HUES6 (cell line): ENCODE data around the gene MEGF11.

Source experiments
- H3K27ac ChIP-seq: 2 replicates; pipeline ENCODE4 v1.7.0; 2013; ENCODE audit warnings: low read depth, mild to moderate bottlenecking, low read length, inconsistent platforms
- H3K27me3 ChIP-seq: 2 replicates; pipeline ENCODE4 v1.6.1; 2013; ENCODE audit warnings: low read length; ENCODE audit not compliant: control insufficient read depth, insufficient read depth
- H3K36me3 ChIP-seq: 2 replicates; pipeline ENCODE4 v1.6.1; 2013; ENCODE audit warnings: low read length; ENCODE audit not compliant: control insufficient read depth, insufficient read depth
- H3K4me1 ChIP-seq: 2 replicates; pipeline ENCODE4 v1.6.1; 2013; ENCODE audit warnings: low read length; ENCODE audit not compliant: control insufficient read depth, insufficient read depth
- H3K4me3 ChIP-seq: 2 replicates; pipeline ENCODE4 v1.5.1; 2013; ENCODE audit warnings: low read depth, low read length
- H3K9ac ChIP-seq: one replicate; pipeline ENCODE4 v1.6.1; 2013; ENCODE audit warnings: mild to moderate bottlenecking, low read length
- H3K9me3 ChIP-seq: 2 replicates; pipeline ENCODE4 v1.6.1; 2013; ENCODE audit warnings: low read depth, low read length; ENCODE audit not compliant: control insufficient read depth, insufficient read depth

The MEGF11 gene

DNA sequence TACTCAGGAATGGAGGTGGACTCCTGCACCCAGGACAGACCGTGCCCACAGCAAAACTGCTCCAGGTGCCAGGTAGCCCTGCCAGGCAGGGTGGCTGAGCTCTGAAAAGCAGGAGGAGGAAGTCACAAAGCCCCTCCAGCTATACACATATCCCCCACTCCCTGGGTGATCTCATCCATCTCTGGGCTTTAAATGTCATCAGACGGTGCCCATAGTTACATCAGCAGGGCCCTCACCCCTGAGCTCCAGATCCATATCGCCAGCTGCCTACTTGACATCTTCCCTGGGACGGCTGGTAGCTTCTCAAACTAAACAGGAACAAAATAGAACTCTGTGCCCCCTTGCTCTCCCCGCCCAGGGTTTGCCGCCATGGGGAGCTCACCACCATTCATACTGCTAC, 87.7 kb downstream of the MEGF11 start:
- Histone ChIP-seq H3K4me3 (no peak overlapping the region), H3K9ac (no peak overlapping the region)

DNA sequence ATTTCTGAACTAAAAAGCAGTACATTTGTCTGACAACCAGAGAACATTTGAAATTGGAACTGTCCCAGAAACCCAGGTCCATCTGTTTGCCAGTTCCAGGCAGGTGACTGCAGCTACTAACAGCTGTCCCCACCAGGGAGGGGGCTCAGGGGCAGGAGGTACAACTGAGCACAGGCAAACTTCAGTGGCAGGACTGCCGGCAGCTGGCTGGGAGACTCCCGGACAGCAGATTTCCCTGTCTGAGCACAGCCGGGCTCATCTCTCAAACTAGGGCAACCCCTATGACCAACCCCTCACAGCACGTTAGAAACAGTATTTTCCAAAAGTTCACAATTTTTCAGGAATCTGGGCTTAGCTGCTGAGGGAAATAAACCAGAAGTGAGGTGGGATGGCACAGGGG, 88.8 kb downstream of the MEGF11 start:
- H3K36me3 ChIP-seq, result no peaks in the 10 kb centered on the region
- H3K27ac ChIP-seq, result no peak overlapping the region
- H3K9ac ChIP-seq, result no peak overlapping the region
- no peaks in the 10 kb centered on the region for H3K9me3 ChIP-seq
- no peak overlapping the region for H3K4me3 ChIP-seq
- H3K27me3 ChIP-seq, result no peaks in the 10 kb centered on the region
- H3K4me1 ChIP-seq, result peaks cover 7% of the 10 kb centered on the region; the same call in 1 of the 2 replicates

More for the DNA sequence above, 87.7 kb downstream of the MEGF11 start:
- Histone ChIP-seq H3K9me3 (no peaks in the 10 kb centered on the region), H3K27ac (no peak overlapping the region), H3K4me1 (peaks cover 7% of the 10 kb centered on the region; the same call in 1 of the 2 replicates), H3K27me3 (no peaks in the 10 kb centered on the region), H3K36me3 (no peaks in the 10 kb centered on the region)

DNA sequence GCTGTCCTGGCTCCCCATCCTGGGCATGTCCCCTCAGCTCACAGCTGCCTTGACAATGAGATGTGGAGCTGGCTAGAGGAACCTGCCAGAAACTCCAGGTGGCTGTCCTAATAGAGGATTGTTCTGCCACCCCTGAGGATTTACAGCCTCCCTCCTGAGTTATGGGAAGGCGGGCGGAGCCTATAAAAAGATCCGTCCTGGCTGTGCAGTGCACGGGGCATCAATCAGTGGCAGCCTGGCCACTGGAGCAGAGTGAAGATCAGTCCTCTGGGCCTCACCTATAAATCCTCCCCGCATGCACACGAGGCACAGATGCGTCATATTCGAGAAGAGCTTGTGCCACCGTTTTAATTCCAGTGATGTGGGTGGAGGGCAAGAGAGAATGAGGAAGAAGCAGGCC, 90.0 kb downstream of the MEGF11 start:
- H3K4me3 ChIP-seq, result no peak overlapping the region
- no peak overlapping the region for H3K9ac ChIP-seq
- H3K27ac ChIP-seq, result no peak overlapping the region
- H3K4me1 ChIP-seq, result peaks cover 7% of the 10 kb centered on the region; the same call in 1 of the 2 replicates
- H3K27me3 ChIP-seq, result no peaks in the 10 kb centered on the region
- H3K9me3 ChIP-seq, result no peaks in the 10 kb centered on the region
- no peaks in the 10 kb centered on the region for H3K36me3 ChIP-seq

DNA sequence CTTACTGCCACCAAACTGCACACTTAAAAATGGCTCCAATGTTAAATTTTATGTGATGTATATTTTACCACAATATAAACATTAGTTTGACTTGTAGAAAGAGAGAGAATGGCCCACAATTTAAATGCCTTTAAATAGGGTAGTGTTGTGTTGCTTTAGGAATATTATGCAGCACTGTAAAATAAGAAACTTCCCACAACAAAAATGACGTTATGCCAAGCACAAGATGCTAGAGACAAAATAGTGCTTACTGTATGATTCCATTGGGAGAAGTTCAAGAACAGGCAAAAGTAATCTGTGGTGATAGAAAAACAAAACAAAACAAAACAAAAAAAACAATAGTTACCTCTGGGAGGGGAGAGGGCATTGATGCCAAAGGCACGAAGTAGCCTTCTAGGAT, 91.3 kb downstream of the MEGF11 start:
- Histone ChIP-seq H3K27ac (no peak overlapping the region), H3K27me3 (no peaks in the 10 kb centered on the region), H3K9me3 (no peaks in the 10 kb centered on the region), H3K4me1 (no peaks in the 10 kb centered on the region), H3K9ac (no peak overlapping the region), H3K4me3 (no peak overlapping the region), H3K36me3 (no peaks in the 10 kb centered on the region)

DNA sequence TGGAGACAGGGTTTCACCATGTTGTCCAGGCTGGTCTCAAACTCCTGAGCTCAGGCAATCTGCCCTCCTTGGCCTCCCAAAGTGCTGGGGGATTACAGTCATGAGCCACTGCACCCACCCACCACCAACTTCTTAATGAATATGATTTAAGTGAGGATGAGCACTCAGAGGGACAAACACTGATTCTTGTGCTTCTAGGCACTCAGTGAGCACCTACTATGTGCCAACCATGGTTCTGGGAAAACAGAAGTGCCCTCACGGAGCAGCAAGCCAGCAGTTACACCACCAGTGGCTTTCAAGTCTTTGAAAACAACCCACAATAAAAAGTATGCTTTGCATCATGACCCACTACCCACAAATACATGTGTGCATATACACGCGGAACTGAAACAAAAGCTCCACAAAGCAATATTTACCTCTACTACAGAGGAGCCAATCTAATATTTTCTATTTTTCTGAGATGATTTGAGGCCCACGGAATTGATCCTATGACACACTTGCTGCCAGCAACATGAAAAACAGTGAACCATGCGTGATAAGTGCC, 91.9 kb downstream of the MEGF11 start:
- H3K4me3 ChIP-seq, result no peak overlapping the region
- no peaks in the 10 kb centered on the region for H3K4me1 ChIP-seq
- no peak overlapping the region for H3K9ac ChIP-seq
- no peaks in the 10 kb centered on the region for H3K36me3 ChIP-seq
- no peaks in the 10 kb centered on the region for H3K9me3 ChIP-seq
- H3K27me3 ChIP-seq, result no peaks in the 10 kb centered on the region
- H3K27ac ChIP-seq, result no peak overlapping the region

DNA sequence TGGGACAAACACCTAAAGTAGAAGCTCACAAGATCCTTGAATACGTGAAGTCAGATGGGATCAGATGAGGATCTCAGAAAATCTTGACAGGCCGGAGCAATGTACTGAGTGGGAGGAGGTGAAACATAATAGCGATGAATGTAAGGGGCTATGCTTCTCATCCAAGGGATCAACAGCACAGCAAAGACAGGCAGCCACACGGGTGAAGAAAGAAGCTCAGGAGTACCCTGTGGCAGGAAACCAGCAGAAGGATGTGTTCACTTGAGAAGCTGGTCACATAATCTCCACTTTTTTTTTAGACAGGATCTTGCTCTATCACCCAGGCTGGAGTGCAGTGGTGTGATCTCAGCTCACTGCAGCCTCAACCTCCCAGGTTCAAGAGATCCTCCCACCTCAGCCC, 92.4 kb downstream of the MEGF11 start:
- no peaks in the 10 kb centered on the region; the same call in 1 of the 2 replicates for H3K27me3 ChIP-seq
- H3K36me3 ChIP-seq, result no peaks in the 10 kb centered on the region
- H3K27ac ChIP-seq, result no peak overlapping the region
- no peaks in the 10 kb centered on the region for H3K4me1 ChIP-seq
- no peak overlapping the region for H3K4me3 ChIP-seq
- no peaks in the 10 kb centered on the region for H3K9me3 ChIP-seq
- H3K9ac ChIP-seq, result no peak overlapping the region

DNA sequence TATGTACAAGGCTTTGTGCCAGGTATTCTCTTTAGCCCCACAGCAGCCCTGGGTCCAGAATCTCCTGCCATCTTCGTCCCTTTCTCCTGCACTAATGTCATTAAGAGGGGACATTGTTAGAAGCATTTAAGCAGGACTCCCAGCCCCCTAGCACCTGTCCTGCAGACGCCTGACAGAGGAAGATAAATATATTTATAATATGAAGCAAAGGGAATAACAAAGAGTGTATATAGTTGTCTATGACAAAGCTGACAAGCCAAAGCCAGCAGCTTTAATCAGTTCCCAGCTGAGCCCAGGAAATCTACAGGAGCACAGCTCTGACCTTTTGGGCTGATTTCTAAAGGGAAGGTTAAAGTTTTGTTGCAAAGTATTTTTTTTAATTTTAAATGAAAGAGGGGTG, 96.0 kb downstream of the MEGF11 start:
- H3K27ac ChIP-seq, result no peak overlapping the region
- no peaks in the 10 kb centered on the region for H3K4me1 ChIP-seq
- H3K27me3 ChIP-seq, result no peaks in the 10 kb centered on the region; the same call in 1 of the 2 replicates
- H3K4me3 ChIP-seq, result no peak overlapping the region
- H3K36me3 ChIP-seq, result no peaks in the 10 kb centered on the region
- H3K9ac ChIP-seq, result no peak overlapping the region
- no peaks in the 10 kb centered on the region for H3K9me3 ChIP-seq

DNA sequence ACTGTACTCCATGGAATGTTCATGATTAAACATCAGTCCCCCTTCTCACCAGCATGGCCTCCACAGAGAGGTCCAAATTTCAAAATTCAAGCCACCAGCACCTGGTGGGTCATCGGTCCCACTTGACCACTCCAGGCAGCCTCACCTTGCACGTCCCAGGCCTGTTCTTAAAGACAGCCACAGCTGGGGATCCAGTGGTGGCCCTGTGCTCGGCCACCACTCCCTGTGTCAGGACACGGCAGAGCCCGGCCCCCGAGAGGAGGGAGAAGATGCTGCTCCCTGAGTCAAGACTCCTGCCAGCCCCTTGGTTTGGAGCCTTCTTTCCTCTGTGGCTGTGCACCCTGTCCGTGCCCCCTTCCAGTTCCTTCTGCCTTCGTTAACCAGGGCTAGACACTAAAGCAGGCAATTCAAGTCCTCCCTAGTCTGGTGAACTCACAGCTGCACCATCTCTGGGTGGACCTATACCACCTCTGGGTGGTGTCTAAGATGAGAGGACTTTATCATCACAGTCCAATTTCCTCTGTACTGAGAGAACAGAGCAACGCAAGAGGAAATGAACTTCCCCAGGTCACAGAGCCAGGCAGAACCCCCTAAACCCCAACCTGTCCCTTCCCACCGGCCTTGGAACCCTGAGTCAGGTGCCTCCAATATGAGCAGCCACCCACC, 97.1 kb downstream of the MEGF11 start:
- Histone ChIP-seq H3K27me3 (no peaks in the 10 kb centered on the region; the same call in 1 of the 2 replicates), H3K9ac (no peak overlapping the region), H3K4me3 (no peak overlapping the region), H3K27ac (no peak overlapping the region), H3K36me3 (no peaks in the 10 kb centered on the region), H3K9me3 (no peaks in the 10 kb centered on the region), H3K4me1 (0 out of 2 replicates have a peak, but pooled peaks cover under 1% of the 10 kb centered on the region)

DNA sequence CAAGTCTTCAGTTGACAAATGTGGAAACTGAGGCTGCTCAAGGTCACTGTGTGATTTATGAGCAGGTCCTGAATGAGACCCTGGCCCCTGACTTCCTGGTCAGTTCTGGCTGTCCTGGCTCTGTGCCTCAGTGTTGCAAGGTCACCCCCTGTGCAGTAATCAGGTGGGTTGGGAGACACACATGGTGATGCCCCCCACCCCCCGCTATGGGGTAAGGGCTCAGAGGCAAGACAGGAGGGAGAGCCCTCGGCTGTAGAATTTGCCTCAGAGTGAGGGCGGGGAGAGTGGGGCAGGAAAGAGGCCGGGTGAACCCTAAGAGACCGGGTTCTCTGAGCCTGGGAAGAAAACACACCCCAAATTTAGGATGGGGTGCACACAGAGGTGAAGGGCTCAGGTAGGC, 98.5 kb downstream of the MEGF11 start:
- no peak overlapping the region for H3K27ac ChIP-seq
- no peaks in the 10 kb centered on the region for H3K9me3 ChIP-seq
- no peak overlapping the region for H3K9ac ChIP-seq
- no peak overlapping the region for H3K4me3 ChIP-seq
- no peaks in the 10 kb centered on the region; the same call in 1 of the 2 replicates for H3K27me3 ChIP-seq
- H3K36me3 ChIP-seq, result no peaks in the 10 kb centered on the region
- peaks cover 11% of the 10 kb centered on the region; the same call in 1 of the 2 replicates for H3K4me1 ChIP-seq

DNA sequence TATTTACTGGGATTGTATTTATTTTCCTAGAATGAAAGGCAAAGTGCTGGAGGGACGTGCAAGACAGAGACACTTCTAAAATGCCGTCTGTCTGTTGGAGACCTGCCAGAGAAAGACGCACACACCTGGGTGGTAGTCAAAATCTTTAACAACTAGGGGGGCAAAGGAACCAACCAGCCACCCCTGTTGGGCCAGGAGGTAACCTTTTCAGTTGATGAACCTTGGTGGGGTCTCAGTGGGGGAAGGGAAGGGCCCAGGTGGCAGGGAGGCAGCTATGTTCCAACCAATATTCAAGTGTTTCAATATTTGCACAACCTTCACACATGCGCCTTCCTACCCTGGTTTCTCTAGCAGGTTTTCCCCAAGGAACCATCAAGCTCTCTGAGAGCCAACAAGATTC, 99.0 kb downstream of the MEGF11 start:
- peaks cover 11% of the 10 kb centered on the region; the same call in 1 of the 2 replicates for H3K4me1 ChIP-seq
- H3K27me3 ChIP-seq, result no peaks in the 10 kb centered on the region; the same call in 1 of the 2 replicates
- no peak overlapping the region for H3K4me3 ChIP-seq
- no peak overlapping the region for H3K9ac ChIP-seq
- no peaks in the 10 kb centered on the region for H3K36me3 ChIP-seq
- H3K27ac ChIP-seq, result no peak overlapping the region
- H3K9me3 ChIP-seq, result no peaks in the 10 kb centered on the region

DNA sequence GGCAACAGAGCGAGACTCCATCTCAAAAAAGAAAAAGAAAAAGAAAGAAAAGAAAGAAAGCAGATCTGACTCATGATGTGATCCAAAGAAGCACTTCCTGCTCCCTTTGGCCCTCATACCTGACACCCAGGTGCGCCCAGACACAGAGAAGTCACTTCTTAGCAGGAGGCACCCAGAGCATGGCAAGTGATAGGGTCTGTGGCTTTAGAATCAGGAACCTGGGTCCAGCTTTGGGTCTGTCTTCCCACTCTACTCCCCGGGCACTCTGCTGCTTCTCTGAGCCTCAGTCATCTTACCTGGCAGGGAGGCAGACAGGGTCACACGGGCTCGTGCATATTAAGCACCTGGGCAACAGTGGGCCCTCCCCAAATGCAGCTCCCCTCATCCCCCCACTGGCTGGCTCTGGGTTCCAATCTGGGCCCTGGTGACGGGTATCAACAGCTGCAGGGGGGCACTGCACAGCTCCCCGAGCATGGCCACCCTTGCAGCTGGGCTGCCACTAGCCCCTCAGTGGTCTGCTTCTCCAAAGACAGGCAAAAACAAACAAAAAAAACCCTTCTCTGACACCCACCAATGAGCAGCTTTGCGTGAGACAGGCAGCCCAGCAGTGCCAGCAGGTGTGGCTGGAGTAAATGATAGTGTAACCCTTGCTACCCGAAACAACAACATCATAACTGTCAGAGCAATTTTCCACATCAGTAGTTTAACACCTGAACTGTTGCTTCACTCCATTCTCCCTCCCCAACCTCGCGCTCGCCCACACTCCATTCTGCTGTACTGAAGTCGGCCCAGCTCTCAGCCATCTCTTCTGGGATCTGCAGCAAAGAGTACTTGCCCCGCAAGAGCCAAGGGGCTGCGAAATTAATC, 99.8 kb downstream of the MEGF11 start:
- Histone ChIP-seq H3K4me1 (peaks cover 11% of the 10 kb centered on the region; the same call in 1 of the 2 replicates), H3K9ac (no peak overlapping the region), H3K4me3 (no peak overlapping the region), H3K27me3 (no peaks in the 10 kb centered on the region; the same call in 1 of the 2 replicates), H3K36me3 (no peaks in the 10 kb centered on the region), H3K27ac (no peak overlapping the region), H3K9me3 (no peaks in the 10 kb centered on the region)
